PC-3 (cell line): ENCODE measurements around the gene UBE2QL1. TPM values are rescaled to one million over a fixed set of nuclear protein-coding genes. Genes with fewer than 3 reads are reported as not detected.
A peak's percentile ranks its signal among the peaks of the same experiment; 100 is the strongest.

Experiments
- ATAC-seq: fragments of 200-7000 bp; cut with Tn5 transposase; 2 replicates; pipeline ENCODE4 v1.9.1; 2020; ENCODE audit warnings: mild to moderate bottlenecking, moderate library complexity
- BruUV-seq: library from RNA; stranded (reverse); fragments of 400-500 nt; replicated peaks from 2 replicates; lab custom pipeline; 2021; lab: Mats Ljungman, UMichigan
- CTCF ChIA-PET: fragments of 300-600 bp; sonication (Branson Sonifier 250); formaldehyde crosslinking; loops from one replicate; lab custom pipeline; 2022; ENCODE audit warnings: antibody characterized with exemption; lab: Charles Lee
- POLR2A ChIA-PET: fragments of 300-600 bp; sonication (Branson Sonifier 250); formaldehyde crosslinking; loops from one replicate; lab custom pipeline; 2022; ENCODE audit warnings: antibody characterized with exemption; ENCODE audit not compliant: unreplicated experiment; lab: Charles Lee
- DNase-seq: peaks from one replicate; pipeline ENCODE4 v3.0.0-alpha.2; 2015
- H2AFZ ChIP-seq: fragments of 300-600 bp; sonication (generic); 2 replicates; pipeline ENCODE4 v1.6.0; 2016; ENCODE audit warnings: antibody characterized with exemption, low read length
- H3F3A ChIP-seq: fragments of 300-600 bp; sonication (generic); one replicate; pipeline ENCODE4 v1.6.0; 2017; ENCODE audit warnings: antibody characterized with exemption, low read length, control low read depth, mild to moderate bottlenecking; ENCODE audit not compliant: unreplicated experiment
- H3K27ac ChIP-seq: fragments of 300-600 bp; sonication (generic); 2 replicates; pipeline ENCODE4 v1.5.1; 2016; ENCODE audit warnings: mild to moderate bottlenecking, low read length
- H3K27me3 ChIP-seq: fragments of 300-600 bp; sonication (generic); 2 replicates; pipeline ENCODE4 v1.6.1; 2016; ENCODE audit warnings: low read length, mixed read lengths
- H3K36me3 ChIP-seq: fragments of 300-600 bp; sonication (generic); 2 replicates; pipeline ENCODE4 v1.6.1; 2016; ENCODE audit warnings: low read depth, mixed run types, low read length, mixed read lengths
- H3K4me1 ChIP-seq: fragments of 300-600 bp; sonication (generic); 2 replicates; pipeline ENCODE4 v1.5.1; 2016; ENCODE audit warnings: low read length; ENCODE audit not compliant: insufficient read depth
- H3K4me2 ChIP-seq: fragments of 300-600 bp; sonication (generic); 2 replicates; pipeline ENCODE4 v1.6.0; 2016; ENCODE audit warnings: low read length
- H3K4me3 ChIP-seq: fragments of 300-600 bp; sonication (generic); 2 replicates; pipeline ENCODE4 v1.5.1; 2016; ENCODE audit warnings: mild to moderate bottlenecking, low read length, mixed read lengths
- H3K79me2 ChIP-seq: fragments of 300-600 bp; sonication (generic); 2 replicates; pipeline ENCODE4 v1.6.1; 2017; ENCODE audit warnings: low read length, mixed read lengths
- H3K9ac ChIP-seq: fragments of 300-600 bp; sonication (generic); 2 replicates; pipeline ENCODE4 v1.6.0; 2016; ENCODE audit warnings: mild to moderate bottlenecking, low read length
- H3K9me2 ChIP-seq: fragments of 300-600 bp; sonication (generic); replicated peaks from 2 replicates; pipeline ENCODE4 v1.6.1; 2016; ENCODE audit warnings: mixed run types, low read length, mixed read lengths
- H3K9me3 ChIP-seq: fragments of 300-600 bp; sonication (generic); 2 replicates; pipeline ENCODE4 v1.6.1; 2016; ENCODE audit warnings: low read length, mixed read lengths
- H4K20me1 ChIP-seq: fragments of 300-600 bp; sonication (generic); 2 replicates; pipeline ENCODE4 v1.6.1; 2016; ENCODE audit warnings: low read length, mixed read lengths
- CTCF ChIP-seq: fragments of 300-600 bp; sonication (generic); conservative IDR thresholded peaks from 2 replicates; pipeline ENCODE4 v1.5.1; 2017; ENCODE audit warnings: antibody characterized with exemption, low read depth, mild to moderate bottlenecking, low read length
- EZH2 ChIP-seq: fragments of 300-600 bp; sonication (generic); IDR thresholded peaks from one replicate; pipeline ENCODE4 v1.6.1; 2017; ENCODE audit warnings: antibody characterized with exemption, mild to moderate bottlenecking, low read length; ENCODE audit not compliant: unreplicated experiment
- EZH2phosphoT487 ChIP-seq: fragments of 300-600 bp; sonication (generic); IDR thresholded peaks from 2 replicates; pipeline ENCODE4 v1.6.1; 2018; ENCODE audit warnings: mild to moderate bottlenecking, antibody characterized with exemption, low read length, borderline replicate concordance
- intact Hi-C: fragments of 100-400 bp; cut with micrococcal nuclease; formaldehyde crosslinking; loops from 2 replicates; pipeline ENCODE4 v1.9.0; 2023
- total RNA-seq: library from RNA; depleted of rRNA; stranded (reverse); fragments of >200 nt; gene quantifications from 2 replicates; pipeline ENCODE4 v1.2.3, GENCODE V29; 2014

UBE2QL1 gene
- total RNA-seq, 1 experiment from 2014 or later: 8.8 TPM

- ATAC-seq: no peak
Observed at GRCh38 chr5:6493681-6494454, 45.2 kb downstream of the UBE2QL1 start.

GRCh38 chr5:6494939-6495338 lies 46.3 kb downstream of the UBE2QL1 start:
- H3K4me3 ChIP-seq: no peak overlapping the region
- ChIA-PET POLR2A (no interaction called here), CTCF (no interaction called here)
- no peaks in the 10 kb centered on the region for H3K79me2 ChIP-seq
- H4K20me1 ChIP-seq: no peaks in the 10 kb centered on the region
- H3K27me3 ChIP-seq: no peaks in the 10 kb centered on the region
- no peaks in the 10 kb centered on the region for H3F3A ChIP-seq
- ATAC-seq: no peak
- intact Hi-C loops: no loop called here
- H3K9ac ChIP-seq: no peak overlapping the region
- no peak for DNase-seq
- no peaks in the 10 kb centered on the region for H3K36me3 ChIP-seq
- no peak overlapping the region for H2AFZ ChIP-seq
- no peak overlapping the region for H3K4me2 ChIP-seq
- no peaks in the 10 kb centered on the region for H3K9me3 ChIP-seq
- no peak overlapping the region for H3K27ac ChIP-seq
- no peaks in the 10 kb centered on the region for H3K9me2 ChIP-seq
- H3K4me1 ChIP-seq: peaks cover 36% of the 10 kb centered on the region
- BruUV-seq: no TSS peak
- TF ChIP-seq CTCF (no peak), EZH2 (no peak), EZH2phosphoT487 (no peak)

More at GRCh38 chr5:6493681-6494454, 45.2 kb downstream of the UBE2QL1 start:
- peaks cover 36% of the 10 kb centered on the region for H3K4me1 ChIP-seq
- no peak overlapping the region for H3K4me3 ChIP-seq
- no peaks in the 10 kb centered on the region for H3K9me2 ChIP-seq
- no peak overlapping the region for H3K4me2 ChIP-seq
- no peak for DNase-seq
- no peaks in the 10 kb centered on the region for H3F3A ChIP-seq
- H3K9me3 ChIP-seq: no peaks in the 10 kb centered on the region
- no peaks in the 10 kb centered on the region for H4K20me1 ChIP-seq
- no peaks in the 10 kb centered on the region for H3K79me2 ChIP-seq
- CTCF ChIA-PET: no interaction called here
- no peak overlapping the region for H2AFZ ChIP-seq
- no TSS peak for BruUV-seq
- no peaks in the 10 kb centered on the region for H3K27me3 ChIP-seq
- H3K36me3 ChIP-seq: no peaks in the 10 kb centered on the region
- H3K9ac ChIP-seq: no peak overlapping the region
- no peak overlapping the region for H3K27ac ChIP-seq
- TF ChIP-seq CTCF (no peak), EZH2phosphoT487 (no peak), EZH2 (no peak)
- intact Hi-C loops: no loop called here
- POLR2A ChIA-PET: no interaction called here

- H3K27ac ChIP-seq: no peak overlapping the region
- POLR2A ChIA-PET: no interaction called here
- peak; percentile 42; the same call in 1 of the 2 replicates for ATAC-seq
Observed at GRCh38 chr5:6495433-6496206, 47.0 kb downstream of the UBE2QL1 start.

More at GRCh38 chr5:6495433-6496206, 47.0 kb downstream of the UBE2QL1 start:
- DNase-seq: peak; percentile 54
- Histone ChIP-seq H3K79me2 (no peaks in the 10 kb centered on the region), H3K9me2 (no peaks in the 10 kb centered on the region), H3K9me3 (no peaks in the 10 kb centered on the region), H3F3A (no peaks in the 10 kb centered on the region), H4K20me1 (no peaks in the 10 kb centered on the region), H3K4me1 (peaks cover 36% of the 10 kb centered on the region), H3K4me3 (no peak overlapping the region), H3K36me3 (no peaks in the 10 kb centered on the region), H3K4me2 (no peak overlapping the region), H3K27me3 (no peaks in the 10 kb centered on the region), H2AFZ (no peak overlapping the region), H3K9ac (no peak overlapping the region)
- TF ChIP-seq CTCF (no peak), EZH2 (no peak), EZH2phosphoT487 (no peak)
- intact Hi-C loops: no loop called here
- BruUV-seq: no TSS peak
- CTCF ChIA-PET: no interaction called here
